Renal pelvis (tissue), 4 donors: ENCODE measurements around the gene PKNOX2. TPM values are rescaled to one million over a fixed set of nuclear protein-coding genes. Genes with fewer than 3 reads are reported as not detected.

ENCODE experiments used
- DNase-seq: peaks from one replicate; pipeline ENCODE4 v3.0.0-alpha.2; 2013
- polyA plus RNA-seq, 3 donors: library from polyadenylated mRNA; unstranded; fragments of 120-200 nt; gene quantifications; one replicate each; pipeline ENCODE4 v1.2.1, GENCODE V29; 2013; ENCODE audit not compliant: insufficient read length in 3 of 3

Gene PKNOX2
- polyA plus RNA-seq, 3 donors = 11.3 to 14.8 (median 13.4) TPM

GRCh38 chr11:125153837-125154236 is 10.7 kb upstream of the PKNOX2 start:
- DNase-seq = no peak

DNA sequence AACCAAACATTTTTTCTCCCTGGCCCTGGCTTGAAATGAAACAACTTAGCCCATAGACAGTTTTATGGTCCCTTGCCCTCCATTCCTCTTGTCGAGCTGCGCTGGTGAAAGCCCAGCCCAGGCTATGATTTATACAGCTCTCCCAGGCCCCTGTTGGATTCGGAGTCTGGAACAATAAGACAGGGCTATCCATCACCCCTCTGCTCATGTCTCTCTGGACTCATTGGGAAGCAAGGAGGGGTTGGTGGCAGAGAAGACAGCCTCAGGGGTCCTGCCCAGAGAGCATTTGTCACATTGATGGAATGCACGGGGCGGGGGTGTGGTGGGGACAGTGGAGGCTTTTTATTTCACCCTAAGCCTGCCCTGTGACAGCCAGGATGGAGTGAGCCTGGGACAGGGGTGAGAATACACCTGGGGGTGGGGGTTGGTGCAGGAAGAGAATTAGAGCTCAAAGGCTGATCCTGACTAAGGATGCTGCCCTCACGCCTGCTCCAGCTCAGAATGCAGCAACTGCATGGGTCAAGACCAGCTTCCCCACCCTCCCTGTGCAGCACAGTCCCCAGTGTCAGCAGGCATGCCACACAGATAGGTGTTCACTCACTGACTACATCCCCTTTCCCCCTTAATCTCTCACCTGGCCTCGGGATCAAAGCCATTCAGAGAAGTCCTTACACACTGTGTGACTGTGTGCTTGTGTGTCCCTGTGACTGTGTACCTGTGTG is 10.0 kb upstream of the PKNOX2 start:
- peak; percentile 85 for DNase-seq

- no peak for DNase-seq
Measured at GRCh38 chr11:125155100-125155444, 9.5 kb upstream of the PKNOX2 start.

DNA sequence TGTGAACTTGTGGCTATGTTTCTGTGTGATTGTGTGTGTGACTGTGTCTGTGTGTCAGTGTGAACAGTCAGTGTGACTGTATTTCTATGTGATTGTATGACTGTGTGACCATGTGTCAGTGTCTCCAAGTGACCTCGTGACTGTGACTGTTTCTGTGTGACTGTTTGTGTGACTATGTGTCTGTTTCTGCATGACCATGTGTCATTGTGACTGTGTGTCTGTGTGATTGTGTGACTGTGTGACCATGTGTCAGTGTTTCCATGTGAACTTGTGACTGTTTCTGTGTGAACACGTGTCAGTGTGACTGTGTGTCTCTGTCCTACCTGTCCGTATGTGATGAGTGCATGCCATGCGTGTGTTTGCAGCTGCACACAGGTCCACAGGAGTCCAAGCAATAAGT is 8.8 kb upstream of the PKNOX2 start:
- DNase-seq = no peak

DNA sequence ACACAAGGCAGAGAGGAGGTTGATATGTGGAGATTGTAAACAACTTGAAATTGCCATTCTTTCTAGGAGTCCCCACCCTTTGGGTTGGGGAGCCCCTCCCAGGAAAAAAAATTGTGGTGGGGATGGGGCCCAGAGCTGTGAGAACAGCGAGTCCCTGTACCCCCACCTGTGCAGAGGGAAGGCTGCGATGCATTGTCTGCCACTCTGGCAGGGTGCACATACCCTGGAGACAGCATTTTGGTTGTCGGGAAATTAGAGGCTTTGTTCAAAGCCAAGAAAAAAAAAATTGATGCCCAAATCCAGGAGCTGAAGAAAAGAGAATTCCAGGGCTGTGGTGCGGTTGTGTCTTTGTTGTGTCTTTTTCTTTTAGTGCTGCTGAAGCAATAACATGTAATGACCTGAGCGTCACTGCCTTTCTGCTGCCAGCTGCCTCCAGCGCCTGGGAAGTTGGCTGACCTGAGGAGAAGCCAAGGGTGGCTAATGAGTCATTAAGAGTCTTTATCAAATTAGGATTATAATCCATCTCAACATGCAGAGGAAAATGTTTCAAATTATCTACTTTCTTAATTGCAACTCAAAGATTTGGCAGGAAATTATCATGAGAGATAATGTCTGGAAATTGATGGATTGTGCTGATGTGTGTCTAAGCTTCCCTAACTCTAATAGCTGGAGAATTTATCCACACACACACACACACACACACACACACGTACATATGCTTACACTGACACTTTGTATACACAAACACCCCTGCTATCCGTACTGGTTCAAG is 8.0 kb upstream of the PKNOX2 start:
- DNase-seq = no peak

DNA sequence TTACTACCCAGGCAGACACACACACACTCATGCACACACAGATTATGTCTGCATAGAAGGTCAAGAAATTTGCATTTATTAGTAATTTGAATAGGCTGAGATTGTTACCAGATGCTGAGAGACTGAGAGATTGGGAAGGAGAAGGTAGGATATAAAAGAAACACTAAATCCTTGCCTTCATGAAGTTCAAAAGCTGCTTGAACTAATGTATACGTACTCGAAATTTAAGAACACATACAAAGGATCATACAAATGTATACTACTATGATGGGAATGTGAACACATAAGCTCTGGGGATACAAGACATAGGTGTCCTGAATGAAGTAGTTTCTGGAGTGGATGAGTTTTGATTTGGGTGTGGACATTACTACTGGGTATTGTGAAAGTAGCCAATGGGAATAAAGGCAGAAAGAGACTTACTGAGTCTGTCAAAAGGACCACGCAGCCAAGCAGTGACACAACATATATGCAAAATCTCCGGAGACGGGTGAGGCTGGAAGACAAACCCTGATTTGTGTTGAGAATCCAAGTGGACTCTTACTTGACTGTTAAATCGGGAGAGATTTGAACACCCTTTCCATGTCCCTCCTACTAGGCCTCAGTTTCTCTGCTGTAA is 7.3 kb upstream of the PKNOX2 start:
- DNase-seq = no peak

GRCh38 chr11:125157953-125158680 is 6.4 kb upstream of the PKNOX2 start:
- DNase-seq = no peak

GRCh38 chr11:125162743-125163142 is 1.8 kb upstream of the PKNOX2 start:
- DNase-seq = no peak

DNA sequence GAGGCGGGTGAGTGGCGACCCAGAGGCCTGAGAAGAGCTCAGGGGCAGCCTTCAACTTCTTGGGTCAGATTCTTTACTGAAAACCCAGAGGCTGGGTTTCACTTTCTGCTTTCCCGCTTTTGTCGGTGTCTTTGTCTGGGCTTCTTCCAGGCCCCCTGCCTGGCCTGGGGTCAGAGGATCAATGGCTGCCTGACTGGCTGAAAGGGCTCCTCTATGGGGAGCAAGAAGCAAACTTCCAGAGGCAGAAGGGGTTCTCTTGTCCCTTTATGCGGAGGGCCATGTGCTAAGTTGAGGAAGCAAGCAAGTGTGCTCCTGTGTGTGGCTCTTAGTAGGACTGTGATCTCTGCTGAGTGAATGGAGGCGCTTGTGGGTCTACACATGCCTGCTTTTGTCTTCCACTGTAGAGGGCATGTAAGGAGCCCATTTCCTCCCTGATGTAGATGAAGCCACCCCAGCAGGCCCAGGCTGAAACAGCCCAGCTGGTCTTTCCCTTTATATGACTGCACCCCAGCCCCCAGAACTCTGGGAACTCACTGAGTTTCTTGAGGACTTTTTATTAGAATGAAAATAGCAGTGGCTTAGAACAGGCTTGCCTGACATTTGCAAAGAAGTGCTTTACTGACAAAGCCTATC is 1.0 kb upstream of the PKNOX2 start:
- no peak for DNase-seq

- no peak for DNase-seq
Measured at GRCh38 chr11:125164091-125164421, 495 bp upstream of the PKNOX2 start.

DNA sequence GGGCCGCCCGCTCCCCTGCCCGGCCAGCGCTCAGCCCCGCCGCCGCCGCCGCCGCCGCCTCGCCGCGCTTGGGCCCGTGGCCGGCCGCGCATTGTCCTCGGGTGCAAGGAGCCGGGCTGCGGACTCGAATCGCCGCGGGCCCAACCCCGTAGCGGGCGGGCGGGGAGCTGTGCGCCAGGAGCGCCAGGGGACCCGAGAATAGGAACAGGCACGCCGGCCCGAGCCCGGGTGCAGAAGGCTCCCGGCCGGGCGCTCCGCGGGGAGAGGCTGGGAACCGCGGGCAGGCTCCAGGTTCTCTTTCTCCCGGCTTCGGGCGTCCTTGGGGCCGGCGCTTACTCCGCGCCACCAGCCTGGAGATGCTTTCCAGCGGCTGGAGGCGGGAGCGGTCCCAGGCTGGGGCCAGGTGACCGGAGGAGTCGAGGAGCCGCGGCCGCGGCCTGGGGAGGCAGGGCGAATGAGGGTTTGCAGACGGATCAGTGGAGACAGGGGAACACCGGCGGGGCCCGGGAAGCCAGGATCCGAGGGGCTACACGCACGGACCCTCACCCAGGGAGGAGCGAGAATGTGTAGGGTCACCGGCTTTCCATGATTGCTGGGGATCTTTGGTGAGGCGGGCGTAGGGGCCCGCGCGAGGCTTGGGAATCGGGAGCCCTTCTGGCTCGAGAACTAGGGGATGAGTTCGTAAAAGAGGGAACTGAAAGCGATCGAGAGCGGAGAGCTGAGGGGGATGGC is 726 bp downstream of the PKNOX2 start:
- no peak for DNase-seq

GRCh38 chr11:125165843-125166763 is 1.6 kb downstream of the PKNOX2 start:
- DNase-seq = no peak

DNA sequence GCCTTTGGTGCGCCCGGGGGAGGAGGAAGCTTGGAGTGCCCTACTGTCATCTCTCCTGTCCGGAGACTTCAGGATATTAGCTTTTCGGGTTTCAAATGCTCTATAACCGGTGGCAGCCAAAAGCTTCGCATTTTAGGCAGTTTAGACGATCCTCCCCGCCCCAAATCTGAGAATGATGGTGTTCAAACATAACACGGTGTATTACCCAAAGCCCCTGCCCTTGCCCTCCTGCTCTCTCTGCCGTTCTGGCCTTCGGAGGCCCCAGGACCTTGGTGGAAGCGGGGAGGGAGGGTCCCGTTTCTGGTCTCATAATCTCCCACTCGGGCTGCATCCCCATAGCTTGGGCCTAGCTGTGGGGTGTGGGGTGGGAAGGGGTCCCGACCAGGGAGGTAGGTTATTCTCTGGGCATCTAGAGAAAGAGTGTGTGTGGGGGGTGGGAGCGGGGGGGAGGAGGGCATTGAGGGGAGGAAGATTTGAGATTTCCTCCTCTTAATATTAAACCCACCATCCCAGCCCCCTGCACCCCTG is 2.3 kb downstream of the PKNOX2 start:
- no peak for DNase-seq

GRCh38 chr11:125167292-125167953 is 2.9 kb downstream of the PKNOX2 start:
- DNase-seq = peak; percentile 74

DNA sequence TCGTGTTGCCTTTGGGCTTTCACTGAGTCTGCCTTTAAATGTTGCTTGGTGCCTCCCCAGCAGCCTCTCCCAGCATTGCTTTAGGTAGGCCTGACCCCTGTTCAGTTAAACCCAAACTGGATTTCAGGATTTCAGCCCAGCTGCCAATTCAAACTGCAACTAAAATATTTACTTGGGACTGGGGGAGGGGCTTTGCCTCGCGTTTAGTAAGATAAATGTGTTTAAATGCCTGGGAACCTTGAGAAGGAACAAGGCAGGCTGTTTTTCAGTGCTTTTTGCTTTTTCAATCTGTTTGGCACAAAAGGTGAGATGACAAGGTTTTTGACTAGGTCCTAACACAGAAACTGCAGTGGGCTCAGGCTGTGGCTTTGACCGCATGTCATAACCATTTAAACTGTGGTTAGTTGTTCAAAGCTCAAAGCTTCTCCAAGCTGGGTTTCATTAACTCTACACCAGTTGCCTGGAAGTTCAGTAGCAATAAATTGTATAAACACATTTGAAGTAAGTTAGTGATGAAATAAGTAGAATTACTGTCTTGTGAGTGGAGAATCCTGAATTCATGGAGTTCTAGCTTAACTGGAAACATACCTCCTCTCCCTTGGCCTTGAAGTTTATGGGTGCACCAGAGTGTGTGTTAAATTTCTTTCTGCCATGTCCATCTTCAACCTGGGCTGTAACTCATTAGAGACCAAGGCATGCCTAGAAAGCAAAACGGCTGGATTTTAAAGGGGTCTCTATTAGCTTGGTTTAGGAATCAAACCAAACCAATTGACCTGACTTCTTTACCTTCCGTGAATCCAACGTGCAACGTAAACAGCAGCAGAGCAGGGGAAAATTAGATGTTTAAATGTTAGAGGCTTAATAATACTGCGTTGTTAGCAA is 3.6 kb downstream of the PKNOX2 start:
- DNase-seq = no peak

- DNase-seq = no peak
Measured at GRCh38 chr11:125168918-125169456, 4.4 kb downstream of the PKNOX2 start.

DNA sequence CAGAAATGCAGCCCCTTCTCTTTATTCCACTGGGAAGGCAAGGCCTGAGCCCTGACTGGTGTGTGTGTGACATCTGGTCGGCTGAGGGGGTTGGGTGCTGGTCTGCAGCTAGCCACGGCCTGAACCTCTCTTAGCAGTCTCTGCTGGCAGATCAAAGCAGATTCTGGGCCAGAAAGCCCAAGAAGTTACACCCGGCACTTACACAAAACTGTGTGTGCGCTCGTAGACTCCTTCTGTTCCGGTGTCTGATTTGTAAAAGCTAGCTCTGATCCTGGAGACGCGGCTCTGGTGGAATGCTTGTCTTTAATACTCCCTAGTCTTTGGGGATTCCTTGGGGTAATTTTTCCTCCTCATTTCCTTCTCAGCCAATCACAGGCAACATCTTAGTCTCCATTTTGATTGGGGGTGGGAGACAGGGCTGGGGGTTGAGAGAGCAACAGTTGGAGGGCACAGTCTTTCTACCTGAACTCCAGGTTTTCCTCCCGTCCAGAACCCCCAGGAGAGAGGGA is 5.5 kb downstream of the PKNOX2 start:
- no peak for DNase-seq

- peak; percentile 87 for DNase-seq
Measured at GRCh38 chr11:125170510-125171031, 6.0 kb downstream of the PKNOX2 start.
